K562 (cell line): ENCODE data around the gene PSMD7. TPM values are rescaled to one million over a fixed set of nuclear protein-coding genes. Genes with fewer than 3 reads are reported as not detected.

Experiments
- BRD9 ChIP-seq: fragments of 450-650 bp; IDR thresholded peaks from 2 replicates; pipeline ENCODE4 v1.6.1; 2018; ENCODE audit warnings: low read depth; ENCODE audit not compliant: partially characterized antibody
- CXXC5 ChIP-seq: fragments of 250-450 bp; sonication (Bioruptor Pico); IDR thresholded peaks from 2 replicates; pipeline ENCODE4 v1.8.0; 2022; ENCODE audit warnings: inconsistent platforms, mild to moderate bottlenecking, moderate library complexity
- ERF ChIP-seq: fragments of 450-650 bp; formaldehyde crosslinking; IDR thresholded peaks from 2 replicates; pipeline ENCODE4 v1.4.0; 2020; ENCODE audit warnings: mild to moderate bottlenecking, mixed read lengths
- PURB ChIP-seq: sonication (generic); formaldehyde crosslinking; IDR thresholded peaks from 2 replicates; pipeline ENCODE4 v1.9.0; 2021; ENCODE audit warnings: low read depth, mild to moderate bottlenecking, missing genetic modification reagents
- RCOR1 ChIP-seq, 2 experiments: IDR thresholded peaks; 2 replicates each; pipeline ENCODE4 v1.6.1; 2012; ENCODE audit warnings: low read depth in 2 of 2, low read length in 2 of 2, borderline replicate concordance in 1 of 2, improper control_type of control experiment in 1 of 2
- SETDB1 ChIP-seq: IDR thresholded peaks from one replicate; pipeline ENCODE4 v1.6.1; 2012; ENCODE audit warnings: low read length, control low read depth, inconsistent platforms
- TFAM ChIP-seq: fragments of 250-450 bp; sonication (Bioruptor Pico); conservative IDR thresholded peaks from 2 replicates; pipeline ENCODE4 v1.5.0; 2021; ENCODE audit warnings: mild to moderate bottlenecking, moderate library complexity
- THRA ChIP-seq: fragments of 450-650 bp; IDR thresholded peaks from 2 replicates; pipeline ENCODE4 v1.6.1; 2017; ENCODE audit warnings: mild to moderate bottlenecking, moderate library complexity
- THRB ChIP-seq: fragments of 450-650 bp; formaldehyde crosslinking; conservative IDR thresholded peaks from 2 replicates; pipeline ENCODE4 v1.4.0; 2022; ENCODE audit warnings: mild to moderate bottlenecking, missing genetic modification characterization
- ZBTB9 ChIP-seq: fragments of 450-650 bp; formaldehyde crosslinking; IDR thresholded peaks from 2 replicates; pipeline ENCODE4 v1.4.0; 2020; ENCODE audit warnings: mild to moderate bottlenecking, moderate library complexity
- ZFP1 ChIP-seq: fragments of 450-650 bp; formaldehyde crosslinking; IDR thresholded peaks from 2 replicates; pipeline ENCODE4 v1.4.0; 2020; ENCODE audit warnings: mild to moderate bottlenecking, mixed read lengths
- ZKSCAN8 ChIP-seq: fragments of 200-800 bp; sonication (Bioruptor generic); IDR thresholded peaks from 2 replicates; pipeline ENCODE4 v1.6.1; 2016; ENCODE audit warnings: missing genetic modification characterization, missing compliant biosample characterization
- ZNF12 ChIP-seq: sonication (generic); formaldehyde crosslinking; IDR thresholded peaks from 2 replicates; pipeline ENCODE4 v1.4.0; 2020; ENCODE audit warnings: mild to moderate bottlenecking, missing genetic modification reagents
- polyA plus RNA-seq, 8 experiments: library from polyadenylated mRNA; depleted of rRNA in 4 of 8; stranded (reverse) in 5 of 8; unstranded in 3 of 8; fragments of >200 nt; fragmentation: Nextera tagmentation in 2 of 8; fragmentation: Illumina TruSeq in 1 of 8; extraction: Ambion mirVana in 2 of 8; extraction: Trizol in 1 of 8; gene quantifications; 2 replicates each; pipeline versions ENCODE4 v1.2.1 to v1.2.3, GENCODE V29; 2011 to 2014; ENCODE audit warnings: inconsistent platforms in 1 of 8, missing spikeins in 1 of 8
- total RNA-seq, 7 experiments: library from RNA; depleted of rRNA in 6 of 7; stranded (reverse); fragments of >200 nt in 6 of 7; fragmentation: Illumina TruSeq in 2 of 7; extraction: Trizol in 2 of 7; gene quantifications; 2 replicates each; pipeline versions ENCODE4 v1.2.1 to v1.2.3, GENCODE V29; 2011 to 2021; ENCODE audit warnings: low replicate concordance in 1 of 7
- TF ChIP-seq, protein P1 (sequence below), 2 experiments: fragments of 450-650 bp in 1 of 2; sonication (generic) in 1 of 2; formaldehyde crosslinking in 1 of 2; IDR thresholded peaks in 1 of 2; conservative IDR thresholded peaks in 1 of 2; 2 replicates each; pipeline versions ENCODE4 v1.6.1 to v1.8.1; 2016 to 2023; ENCODE audit warnings: mild to moderate bottlenecking in 2 of 2, moderate library complexity in 2 of 2, inconsistent platforms in 1 of 2, missing genetic modification reagents in 1 of 2
- TF ChIP-seq, protein P2 (sequence below): fragments of 150-350 bp; conservative IDR thresholded peaks from 2 replicates; pipeline ENCODE4 v1.6.1; 2014; ENCODE audit warnings: low read length

PSMD7 gene
- total and polyA plus RNA-seq, 9 of the 15 experiments (the other 6 are each of a cell fraction or from before 2014, with no cell fraction given), result 100 to 226 (median 156) TPM

DNA sequence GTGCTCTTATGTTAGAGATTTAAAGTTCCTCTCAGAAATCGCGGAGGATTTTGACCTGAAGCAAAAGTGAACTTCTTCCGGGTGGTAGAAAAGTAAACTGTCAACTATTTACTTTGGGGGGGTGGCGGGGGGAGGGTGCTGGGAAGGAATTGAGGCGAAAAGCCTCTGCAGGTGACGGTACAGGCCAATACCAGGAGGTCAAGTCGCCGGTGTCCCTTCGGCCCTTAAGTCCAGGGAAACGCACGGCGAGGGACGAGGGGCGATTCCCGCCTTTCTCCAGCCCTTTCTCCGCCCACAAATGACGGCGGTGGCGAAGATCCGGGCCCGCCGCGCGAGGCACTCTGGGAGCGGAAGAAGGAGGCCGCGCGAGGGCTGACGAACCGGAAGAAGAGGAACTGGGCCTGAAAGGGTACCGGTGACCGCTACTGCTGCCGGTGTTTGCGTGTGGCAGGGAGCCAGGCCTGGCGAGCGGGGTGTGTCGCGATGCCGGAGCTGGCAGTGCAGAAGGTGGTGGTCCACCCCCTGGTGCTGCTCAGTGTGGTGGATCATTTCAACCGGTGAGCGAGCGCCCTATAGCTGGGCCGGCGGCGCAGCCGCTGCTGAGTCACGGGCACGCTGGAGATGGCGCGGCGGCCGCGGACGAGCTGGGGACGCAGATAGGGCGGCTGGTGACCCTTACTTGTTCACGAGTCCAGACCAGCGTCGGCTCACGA, at the start of gene PSMD7 (continued):
- TF ChIP-seq, protein P1, sequence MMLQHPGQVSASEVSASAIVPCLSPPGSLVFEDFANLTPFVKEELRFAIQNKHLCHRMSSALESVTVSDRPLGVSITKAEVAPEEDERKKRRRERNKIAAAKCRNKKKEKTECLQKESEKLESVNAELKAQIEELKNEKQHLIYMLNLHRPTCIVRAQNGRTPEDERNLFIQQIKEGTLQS (IDR thresholded peaks at IDR 0.05), result peak; percentile 46; the same call in 1 of the 2 replicates
- TF ChIP-seq, protein P1 (CRISPR knock-in tag; conservative IDR thresholded peaks at IDR 0.05), result peak; percentile 45; the same call in 1 of the 2 replicates
- TF ChIP-seq ZNF12 (CRISPR knock-in tag), result peak; percentile 61; the same call in 1 of the 2 replicates
- TF ChIP-seq ZKSCAN8, result no peak; the same call in 1 of the 2 replicates
- TF ChIP-seq TFAM (CRISPR knock-in tag), result no peak
- TF ChIP-seq THRA, result no peak
- TF ChIP-seq, protein P2, sequence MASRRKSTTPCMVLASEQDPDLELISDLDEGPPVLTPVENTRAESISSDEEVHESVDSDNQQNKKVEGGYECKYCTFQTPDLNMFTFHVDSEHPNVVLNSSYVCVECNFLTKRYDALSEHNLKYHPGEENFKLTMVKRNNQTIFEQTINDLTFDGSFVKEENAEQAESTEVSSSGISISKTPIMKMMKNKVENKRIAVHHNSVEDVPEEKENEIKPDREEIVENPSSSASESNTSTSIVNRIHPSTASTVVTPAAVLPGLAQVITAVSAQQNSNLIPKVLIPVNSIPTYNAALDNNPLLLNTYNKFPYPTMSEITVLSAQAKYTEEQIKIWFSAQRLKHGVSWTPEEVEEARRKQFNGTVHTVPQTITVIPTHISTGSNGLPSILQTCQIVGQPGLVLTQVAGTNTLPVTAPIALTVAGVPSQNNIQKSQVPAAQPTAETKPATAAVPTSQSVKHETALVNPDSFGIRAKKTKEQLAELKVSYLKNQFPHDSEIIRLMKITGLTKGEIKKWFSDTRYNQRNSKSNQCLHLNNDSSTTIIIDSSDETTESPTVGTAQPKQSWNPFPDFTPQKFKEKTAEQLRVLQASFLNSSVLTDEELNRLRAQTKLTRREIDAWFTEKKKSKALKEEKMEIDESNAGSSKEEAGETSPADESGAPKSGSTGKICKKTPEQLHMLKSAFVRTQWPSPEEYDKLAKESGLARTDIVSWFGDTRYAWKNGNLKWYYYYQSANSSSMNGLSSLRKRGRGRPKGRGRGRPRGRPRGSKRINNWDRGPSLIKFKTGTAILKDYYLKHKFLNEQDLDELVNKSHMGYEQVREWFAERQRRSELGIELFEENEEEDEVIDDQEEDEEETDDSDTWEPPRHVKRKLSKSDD, result no peak
- TF ChIP-seq PURB (CRISPR knock-in tag), result no peak
- TF ChIP-seq THRB (CRISPR knock-in tag), result 0 out of 2 replicates have a peak, but pooled peaks have one; percentile 72
- TF ChIP-seq CXXC5 (CRISPR knock-in tag), result peak; percentile 92
- TF ChIP-seq ZBTB9, result peak; percentile 71; the same call in 1 of the 2 replicates
- peak; percentile 73; the same call in 1 of the 2 replicates for TF ChIP-seq ERF (CRISPR knock-in tag)
- no peak for TF ChIP-seq ZFP1 (CRISPR knock-in tag)
- TF ChIP-seq SETDB1, result peak; percentile 33
- peak in 1 of 2 experiments; percentile 44; a peak in 2 of 4 replicates for TF ChIP-seq RCOR1 (IDR thresholded peaks at IDR 0.05; ENCODE audit: borderline replicate concordance in 1 of 2, low read depth in 2 of 2, low read length in 2 of 2)
- TF ChIP-seq BRD9, result no peak
